ENCODE measurements around the gene SH3BP1. TPM values are rescaled to one million over a fixed set of nuclear protein-coding genes. Genes with fewer than 3 reads are reported as not detected.

The SH3BP1 gene
- total RNA-seq, 1 experiment from 2014 or later = 47.1 TPM

DNA sequence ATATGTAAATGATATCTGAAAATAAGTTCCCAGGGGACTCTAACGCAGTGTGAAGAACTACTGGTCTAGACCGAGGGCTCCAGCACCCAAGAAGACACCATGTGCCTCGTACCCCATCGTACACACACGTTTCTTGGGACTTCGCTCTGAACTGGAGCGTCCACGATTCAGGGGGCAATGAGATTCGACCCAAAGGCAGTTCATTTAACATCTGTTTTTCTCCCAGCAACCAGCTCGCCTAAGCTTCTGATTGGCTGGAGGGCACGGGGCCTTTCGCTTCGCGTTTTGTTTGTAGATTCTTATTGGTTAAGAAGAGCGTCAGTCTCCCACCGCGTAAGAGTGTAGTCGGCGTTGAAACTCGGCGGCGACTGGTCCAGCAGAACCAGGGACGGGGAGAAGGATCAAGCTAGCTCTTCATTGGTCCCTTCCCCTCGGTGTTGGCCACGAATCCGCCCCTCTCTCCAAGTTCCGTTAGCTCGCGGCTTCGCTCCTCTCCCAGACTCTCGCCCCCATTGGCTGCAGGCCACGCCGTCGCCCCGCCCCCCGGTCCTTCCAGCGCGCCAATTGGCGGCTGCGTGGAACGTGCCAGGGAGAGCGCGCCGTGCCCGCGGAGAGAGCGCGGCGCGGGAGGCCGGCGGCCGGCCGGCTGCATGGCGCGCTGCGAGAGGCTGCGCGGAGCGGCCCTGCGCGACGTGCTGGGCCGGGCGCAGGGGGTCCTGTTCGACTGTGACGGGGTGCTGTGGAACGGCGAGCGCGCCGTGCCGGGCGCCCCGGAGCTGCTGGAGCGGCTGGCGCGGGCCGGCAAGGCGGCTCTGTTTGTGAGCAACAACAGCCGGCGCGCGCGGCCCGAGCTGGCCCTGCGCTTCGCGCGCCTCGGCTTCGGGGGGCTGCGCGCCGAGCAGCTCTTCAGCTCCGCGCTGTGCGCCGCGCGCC is 18.9 kb downstream of the SH3BP1 start, which contains the start of gene PDXP:
TSS of gene PDXP (plus strand) at position 591 of the 933 bp plus-strand sequence. CDS start at position 651, 60 bp downstream.
- DNase-seq (ENCODE audit: low spot score) = peak; percentile 96

DNA sequence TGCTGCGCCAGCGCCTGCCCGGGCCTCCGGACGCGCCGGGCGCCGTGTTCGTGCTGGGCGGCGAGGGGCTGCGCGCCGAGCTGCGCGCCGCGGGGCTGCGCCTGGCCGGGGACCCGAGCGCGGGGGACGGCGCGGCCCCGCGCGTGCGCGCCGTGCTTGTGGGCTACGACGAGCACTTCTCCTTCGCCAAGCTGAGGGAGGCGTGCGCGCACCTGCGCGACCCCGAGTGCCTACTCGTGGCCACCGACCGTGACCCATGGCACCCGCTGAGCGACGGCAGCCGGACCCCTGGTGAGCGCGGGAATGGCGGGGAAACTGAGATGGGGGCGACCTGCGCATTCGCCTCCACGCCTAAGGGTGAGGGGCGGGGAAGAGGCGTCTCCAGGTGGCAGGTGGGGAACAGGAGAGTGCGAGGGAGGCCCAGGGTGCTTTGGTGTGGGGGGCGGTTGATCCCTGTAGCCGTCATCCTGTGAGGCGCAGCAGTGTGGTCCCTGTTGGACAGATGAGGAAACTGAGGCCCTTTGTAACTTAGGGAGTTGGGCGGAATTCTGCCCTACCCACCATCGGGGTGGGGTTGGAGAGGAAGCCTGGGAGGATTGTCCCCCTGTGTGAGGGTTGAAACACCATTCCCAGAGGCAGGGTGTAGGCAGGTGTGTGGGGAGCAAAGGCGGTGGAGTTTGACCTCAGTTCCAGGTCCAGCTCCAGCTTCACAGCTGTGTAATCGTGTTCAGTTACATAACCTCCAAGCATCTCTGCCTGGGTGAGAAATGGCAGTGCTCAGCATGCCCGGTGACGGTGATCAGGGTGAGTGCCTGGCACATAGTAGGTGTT is 19.8 kb downstream of the SH3BP1 start:
- no peak for DNase-seq (ENCODE audit: low spot score)

DNA sequence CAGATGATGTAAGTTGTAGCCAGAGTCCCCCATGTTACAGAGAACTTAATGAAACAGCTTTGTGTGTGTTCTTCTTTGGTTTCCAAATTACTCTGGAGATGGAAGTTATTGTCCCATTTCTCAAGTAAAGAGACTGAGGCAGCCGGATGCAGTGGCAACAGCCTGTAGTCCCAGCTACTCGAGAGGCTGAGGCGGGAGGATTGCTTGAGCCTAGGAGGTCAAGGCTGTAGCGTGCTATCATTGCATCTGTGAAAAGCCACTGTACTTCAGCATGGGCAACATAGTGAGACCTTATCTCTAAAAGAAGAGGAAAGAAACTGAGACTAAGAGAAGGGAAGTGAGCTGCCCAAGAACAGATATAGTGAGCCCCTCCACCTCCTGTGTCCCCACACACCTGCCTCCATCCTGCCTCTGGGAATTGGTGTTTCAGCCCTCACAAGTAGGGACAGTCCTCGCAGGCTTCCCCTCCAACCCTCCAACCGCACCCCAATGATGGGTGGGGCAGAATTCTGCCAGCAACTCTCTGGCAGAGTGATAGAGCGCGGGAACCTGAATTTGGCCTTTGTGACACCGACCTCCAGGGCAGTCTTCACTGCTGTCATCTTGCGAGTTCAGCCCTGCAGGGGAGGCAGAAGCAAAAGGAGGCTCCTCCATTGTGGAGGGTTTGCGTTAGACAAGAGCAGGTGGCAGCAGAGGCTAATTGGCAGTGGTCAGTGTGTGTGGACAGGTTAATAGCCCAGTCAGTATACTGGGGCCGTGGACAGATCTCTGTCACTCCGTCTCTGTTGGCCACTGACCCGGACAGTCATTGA is 20.6 kb downstream of the SH3BP1 start:
- DNase-seq (ENCODE audit: low spot score) = no peak

DNA sequence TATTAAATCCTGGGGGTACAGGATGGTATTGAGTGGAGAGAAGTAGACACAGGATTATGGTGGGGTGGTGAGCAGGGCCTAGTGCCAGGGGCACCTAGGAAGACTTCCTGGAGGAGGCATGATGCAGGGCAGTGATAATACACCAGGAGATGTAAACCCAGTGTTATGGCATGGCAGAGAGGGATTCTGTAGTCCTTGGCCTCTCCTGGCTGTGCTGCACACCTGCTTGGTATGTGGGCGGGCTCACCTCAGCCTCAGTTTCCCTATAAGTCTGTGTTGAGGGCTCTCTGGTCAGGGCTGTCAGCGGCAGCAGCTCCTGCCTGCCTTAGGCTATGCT is 21.2 kb downstream of the SH3BP1 start:
- DNase-seq (ENCODE audit: low spot score) = no peak

DNA sequence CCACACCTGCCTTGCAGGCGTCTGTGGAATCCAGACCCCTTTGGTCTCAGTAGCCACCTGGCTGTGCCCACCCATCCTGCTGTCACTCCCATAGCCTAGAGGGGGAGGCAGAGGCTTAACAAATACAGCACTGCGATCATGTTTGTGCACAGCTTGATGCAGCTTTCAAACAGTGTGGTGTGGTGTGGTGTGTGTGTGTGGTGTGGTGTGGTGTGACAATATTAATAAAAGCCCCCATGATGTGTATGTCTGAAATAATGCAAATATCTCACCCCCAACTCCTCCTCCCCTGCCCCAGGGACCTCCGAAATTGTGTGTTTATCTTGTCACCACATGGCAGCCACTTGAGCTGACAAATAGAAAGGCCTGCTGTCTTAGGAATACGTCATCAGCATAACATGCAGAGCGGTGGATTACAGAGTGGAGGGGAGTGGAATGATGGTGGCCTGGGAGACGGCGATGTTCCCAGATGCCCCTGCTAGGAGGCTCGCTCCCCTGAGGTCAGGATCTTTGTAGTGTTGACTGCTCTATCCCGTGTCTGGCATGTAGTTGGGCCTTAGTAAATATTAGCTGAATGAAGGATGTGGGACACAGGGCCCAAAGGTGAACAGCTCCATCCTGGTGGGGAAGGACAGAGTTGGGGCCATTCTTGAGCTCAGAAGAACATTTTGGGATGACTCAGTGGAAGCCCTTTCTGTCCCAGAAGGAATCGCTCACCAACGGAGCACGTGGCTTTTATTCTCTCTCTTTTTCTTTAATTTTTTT is 21.9 kb downstream of the SH3BP1 start:
- no peak for DNase-seq (ENCODE audit: low spot score)

DNA sequence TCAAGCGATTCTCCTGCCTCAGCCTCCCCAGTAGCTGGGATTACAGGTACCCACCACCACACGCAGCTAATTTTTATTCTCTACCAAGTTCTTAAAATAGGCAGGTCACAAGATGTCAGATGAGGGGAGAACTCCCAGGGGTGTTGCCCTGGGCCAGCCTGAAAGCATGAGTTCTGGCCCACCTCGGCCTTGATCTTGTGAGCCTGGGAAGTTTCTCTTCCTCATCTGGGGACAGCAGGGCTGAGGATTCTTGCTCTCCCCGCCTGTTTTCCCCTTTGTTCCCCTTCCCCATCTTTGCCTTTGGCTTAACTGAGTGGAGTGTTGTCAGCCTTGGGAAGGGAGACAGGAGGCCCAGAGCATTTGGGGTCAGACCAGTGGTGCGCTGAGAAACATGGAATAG is 22.6 kb downstream of the SH3BP1 start:
- DNase-seq (ENCODE audit: low spot score) = no peak

DNA sequence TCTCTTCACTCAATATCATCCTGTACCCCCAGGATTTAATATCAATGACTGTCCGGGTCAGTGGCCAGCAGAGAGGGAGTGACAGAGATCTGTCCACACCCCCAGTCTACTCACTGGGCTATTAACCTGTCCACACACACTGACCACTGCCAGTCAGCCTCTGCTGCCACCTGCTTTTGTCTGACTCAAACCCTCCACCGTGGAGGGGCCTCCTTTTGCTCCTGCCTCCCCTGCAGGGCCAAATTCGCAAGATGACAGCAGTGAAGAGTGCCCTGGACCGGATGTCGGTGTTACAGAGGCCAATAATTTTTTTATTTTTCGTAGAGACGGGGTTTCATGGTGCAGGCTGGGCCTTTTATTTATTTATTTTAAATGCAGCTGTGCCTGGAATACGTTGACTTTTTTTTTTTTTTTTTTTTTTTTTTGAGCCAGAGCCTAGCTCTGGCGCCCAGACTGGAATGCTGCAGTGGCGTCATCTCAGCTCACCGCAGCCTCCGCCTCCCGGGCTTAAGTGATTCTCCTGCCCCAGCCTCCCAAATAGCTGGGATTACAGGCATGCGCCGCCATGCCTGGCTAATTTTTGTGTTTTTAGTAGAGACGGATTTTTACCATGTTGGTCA is 24.2 kb downstream of the SH3BP1 start:
- DNase-seq (ENCODE audit: low spot score) = no peak

DNA sequence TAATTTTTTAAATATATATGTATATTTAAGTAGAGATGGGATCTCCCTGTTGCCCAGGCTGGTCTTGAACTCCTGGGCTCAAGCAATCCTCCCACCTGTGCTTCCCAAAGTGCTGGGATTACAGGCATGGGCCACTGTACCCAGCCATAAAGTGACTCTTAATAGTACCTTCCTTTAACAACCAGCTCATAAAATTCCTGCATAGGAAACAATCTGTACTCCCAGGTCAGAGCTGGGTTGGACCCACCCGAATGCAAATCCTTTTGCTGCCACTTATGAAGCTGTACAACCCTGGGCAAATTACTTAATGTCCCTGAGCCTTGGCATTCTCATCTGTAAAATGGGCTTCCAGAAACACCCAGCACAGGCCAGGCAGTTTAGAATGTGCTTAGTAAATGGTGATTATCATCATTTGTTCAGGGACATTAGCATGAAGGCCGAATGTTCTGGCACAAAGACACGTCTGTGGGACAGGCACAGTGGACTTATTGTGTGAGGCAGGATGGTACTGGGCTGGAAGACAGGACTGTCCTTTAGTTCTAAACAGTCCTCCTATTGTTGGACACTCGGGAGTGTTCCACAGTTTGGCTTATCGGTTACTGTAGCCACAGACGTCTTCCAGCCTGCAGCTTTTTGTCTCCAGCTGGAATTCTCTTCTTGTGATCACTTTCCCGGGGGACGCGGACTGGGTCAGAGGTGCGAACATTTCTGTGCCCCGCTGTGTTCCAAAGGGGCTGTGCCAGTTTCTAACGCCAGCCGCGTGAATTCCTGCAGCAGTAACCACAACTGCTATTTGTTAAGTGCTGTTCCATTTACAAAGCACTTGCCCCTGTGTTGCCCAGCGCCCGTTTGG is 25.0 kb downstream of the SH3BP1 start:
- DNase-seq (ENCODE audit: low spot score) = no peak

DNA sequence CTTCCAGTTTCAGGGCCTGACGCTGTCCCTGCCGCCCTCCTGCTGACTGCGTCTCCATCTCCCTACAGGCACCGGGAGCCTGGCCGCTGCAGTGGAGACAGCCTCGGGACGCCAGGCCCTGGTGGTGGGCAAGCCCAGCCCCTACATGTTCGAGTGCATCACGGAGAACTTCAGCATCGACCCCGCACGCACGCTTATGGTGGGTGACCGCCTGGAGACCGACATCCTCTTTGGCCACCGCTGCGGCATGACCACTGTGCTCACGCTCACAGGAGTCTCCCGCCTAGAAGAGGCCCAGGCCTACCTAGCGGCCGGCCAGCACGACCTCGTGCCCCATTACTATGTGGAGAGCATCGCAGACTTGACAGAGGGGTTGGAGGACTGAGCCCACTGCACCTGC is 26.0 kb downstream of the SH3BP1 start:
- DNase-seq (ENCODE audit: low spot score) = no peak

DNA sequence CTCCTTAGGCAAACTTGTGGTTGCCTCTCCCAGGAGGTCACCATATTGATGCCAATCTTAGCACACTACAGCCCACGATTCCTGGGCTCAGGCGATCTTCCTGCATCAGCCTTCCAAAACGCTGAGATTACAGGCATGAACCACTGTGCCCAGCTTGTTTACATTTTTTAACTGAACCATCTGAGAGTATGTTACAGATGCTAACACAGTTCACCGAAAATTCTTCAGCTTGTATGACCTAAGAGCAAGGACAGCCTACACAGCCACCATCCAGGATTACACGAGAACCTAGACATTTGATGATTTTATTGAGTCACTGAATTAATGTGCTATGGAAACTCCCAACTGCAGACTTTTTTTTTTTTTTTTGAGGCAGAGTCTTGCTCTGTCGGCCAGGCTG is 30.1 kb downstream of the SH3BP1 start:
- no peak for DNase-seq (ENCODE audit: low spot score)

DNA sequence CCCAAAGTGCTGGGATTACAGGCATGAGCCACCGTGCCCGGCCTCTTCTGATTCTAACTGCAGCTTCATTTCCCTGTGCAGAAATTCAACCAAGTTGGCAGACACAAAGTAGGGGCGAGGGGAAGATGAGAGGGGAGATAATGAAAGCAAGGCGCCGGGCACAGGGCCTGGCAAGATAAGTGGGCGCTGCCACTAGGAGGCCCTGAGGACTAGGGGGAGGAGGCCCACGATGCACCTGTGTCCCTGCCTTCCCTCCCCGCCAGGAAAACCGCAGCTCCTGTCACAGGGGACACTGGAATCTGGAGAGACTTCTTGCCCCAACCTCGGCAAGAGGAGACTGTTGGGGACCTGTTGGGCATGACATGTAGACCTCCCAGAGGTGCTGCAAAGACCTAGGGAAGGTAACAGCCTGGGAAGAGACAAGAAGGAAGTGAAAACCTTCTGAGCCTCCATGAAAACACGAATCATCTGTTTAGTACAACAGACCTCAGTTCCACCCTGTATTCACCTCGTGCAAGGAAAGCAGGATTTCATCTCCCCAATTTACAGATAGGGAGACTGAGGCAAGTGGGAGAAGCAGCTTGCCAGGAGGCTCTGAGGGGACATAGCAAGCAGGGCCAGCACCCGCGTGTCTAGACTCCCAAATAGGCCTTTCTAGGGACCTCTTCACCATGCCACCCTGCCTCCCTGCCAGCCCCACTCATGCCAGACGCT is 32.9 kb downstream of the SH3BP1 start:
- no peak for DNase-seq (ENCODE audit: low spot score)

DNA sequence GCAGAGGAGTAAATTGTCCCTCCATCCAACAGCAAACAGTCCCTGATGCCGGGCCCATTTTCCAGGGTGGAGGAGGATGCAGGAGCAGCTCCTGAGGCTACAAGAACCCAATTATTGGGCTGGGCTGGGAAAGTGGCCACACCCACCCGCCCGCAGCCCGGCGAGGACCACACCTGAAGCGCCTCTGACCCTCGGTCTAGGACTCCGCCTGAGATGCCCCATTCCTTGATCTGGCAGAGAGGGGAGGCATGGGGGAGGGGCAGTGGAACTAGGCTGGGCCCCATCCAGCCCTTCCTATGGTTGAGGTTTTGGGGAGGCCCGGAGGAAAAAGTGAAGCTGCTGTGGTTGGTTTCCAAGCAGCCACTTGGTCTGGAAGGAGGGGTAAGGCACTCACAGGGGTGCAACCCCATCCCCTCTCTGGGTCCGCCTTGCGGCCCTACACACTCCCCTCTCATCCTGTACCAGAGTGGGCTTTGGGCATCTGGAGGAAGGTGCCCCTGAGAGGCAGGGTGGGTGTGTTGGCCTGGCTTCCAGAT is 33.5 kb downstream of the SH3BP1 start:
- DNase-seq (ENCODE audit: low spot score) = no peak

DNA sequence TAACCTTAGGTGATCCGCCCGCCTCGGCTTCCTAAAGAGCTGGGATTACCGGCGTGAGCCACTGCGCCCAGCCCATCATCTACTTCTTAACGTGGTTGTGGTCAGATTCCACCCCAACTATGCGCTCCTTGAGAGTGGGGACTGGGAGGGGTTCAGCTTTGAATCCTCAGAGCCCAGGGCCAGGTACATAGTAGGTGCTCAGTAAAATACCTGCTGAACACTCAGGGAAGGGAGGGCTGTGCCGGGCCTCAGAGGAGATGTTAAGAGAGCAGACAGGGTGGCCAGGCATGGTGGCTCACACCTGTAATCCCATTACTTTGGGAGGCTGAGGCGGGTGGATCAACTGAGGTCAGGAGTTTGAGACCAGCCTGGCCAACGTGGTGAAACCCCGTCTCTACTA is 34.8 kb downstream of the SH3BP1 start:
- no peak for DNase-seq (ENCODE audit: low spot score)

DNA sequence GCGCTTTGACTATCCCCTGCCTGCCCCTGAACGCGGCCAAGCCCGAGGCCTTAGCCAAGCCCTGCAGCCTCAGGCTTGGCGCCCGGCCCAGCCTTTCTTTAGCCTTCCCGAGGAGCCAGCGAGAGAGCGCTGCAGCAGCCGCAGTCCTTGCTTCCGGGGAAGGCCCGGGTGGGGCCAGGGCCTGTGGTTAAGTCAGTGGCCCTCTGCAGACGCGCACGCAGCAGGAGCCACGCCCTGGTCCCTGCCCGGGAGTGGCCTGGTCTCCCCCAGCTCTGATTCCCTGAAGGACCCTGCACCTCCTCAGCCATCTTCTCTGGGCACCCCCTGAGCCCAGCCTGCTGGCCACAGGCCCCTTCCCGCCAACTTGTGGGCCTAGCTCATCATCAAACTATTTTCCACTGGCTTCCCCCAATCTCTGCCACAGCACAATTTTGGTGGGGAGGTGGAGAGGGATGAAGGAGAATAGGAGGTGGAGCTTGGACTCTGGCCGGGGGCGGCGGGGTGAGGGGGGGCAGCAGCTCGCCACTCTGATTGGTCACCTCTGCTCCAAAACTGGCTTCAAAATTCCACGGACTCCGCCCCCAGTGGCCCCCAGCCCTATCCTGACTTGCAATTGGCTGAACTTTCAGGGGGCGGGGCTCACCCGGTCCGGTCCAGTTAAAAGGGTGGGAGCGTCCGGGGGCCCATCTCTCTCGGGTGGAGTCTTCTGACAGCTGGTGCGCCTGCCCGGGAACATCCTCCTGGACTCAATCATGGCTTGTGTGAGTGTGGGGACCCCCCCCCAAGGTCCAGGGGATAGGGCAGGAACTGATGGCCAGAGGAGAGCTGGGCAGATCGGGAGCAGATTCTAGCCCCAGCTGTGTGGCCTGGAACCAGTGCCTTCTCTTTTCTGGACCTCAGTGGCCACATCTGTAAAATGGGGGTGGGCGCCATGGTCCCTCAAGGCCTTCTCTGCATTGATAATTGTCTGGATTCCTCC is 35.8 kb downstream of the SH3BP1 start, which contains the start of gene LGALS1:
TSS of gene LGALS1 (plus strand) at position 686 of the 979 bp plus-strand sequence. CDS start at position 753, 67 bp downstream.
- DNase-seq (ENCODE audit: low spot score) = peak; percentile 78

DNA sequence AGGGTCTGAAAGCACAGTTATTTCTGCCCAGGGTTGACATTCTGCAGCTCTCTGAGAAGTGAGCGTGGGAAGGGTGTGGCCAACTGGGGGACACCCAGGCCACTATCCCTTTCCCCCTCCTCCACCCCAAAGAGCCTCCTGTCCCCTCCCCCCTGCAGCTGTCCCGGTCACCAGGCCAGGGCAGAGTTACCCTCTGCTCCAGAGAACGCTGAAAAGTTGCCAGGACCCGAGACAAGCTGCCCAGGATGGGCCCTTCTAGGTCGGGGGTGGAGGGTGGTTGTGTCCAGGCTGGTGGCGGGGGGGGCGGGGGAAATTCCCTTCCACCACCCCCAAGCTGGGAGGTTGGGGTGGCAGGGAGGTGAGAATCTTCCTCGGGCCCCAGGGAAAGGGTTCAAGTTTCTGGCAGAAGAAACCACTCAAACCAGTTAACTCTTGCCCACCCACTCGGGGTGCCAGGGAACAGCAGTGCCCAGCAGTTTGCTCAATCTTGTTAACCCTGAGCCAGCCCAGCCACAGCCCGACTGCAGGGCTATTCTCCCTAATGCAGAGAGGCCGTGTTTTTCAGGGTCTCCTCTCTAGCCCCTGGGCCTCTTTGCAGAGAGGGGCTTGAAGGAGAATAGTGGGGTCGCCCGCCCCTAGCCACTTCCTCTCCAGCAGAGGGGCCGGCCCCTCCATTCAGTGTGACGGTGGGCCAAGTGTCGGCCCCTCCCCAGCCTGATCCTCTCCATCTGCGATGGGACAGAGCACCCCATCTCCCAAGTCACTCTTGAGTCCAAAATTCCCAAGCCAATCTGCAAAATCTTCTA is 36.7 kb downstream of the SH3BP1 start:
- no peak for DNase-seq (ENCODE audit: low spot score)

DNA sequence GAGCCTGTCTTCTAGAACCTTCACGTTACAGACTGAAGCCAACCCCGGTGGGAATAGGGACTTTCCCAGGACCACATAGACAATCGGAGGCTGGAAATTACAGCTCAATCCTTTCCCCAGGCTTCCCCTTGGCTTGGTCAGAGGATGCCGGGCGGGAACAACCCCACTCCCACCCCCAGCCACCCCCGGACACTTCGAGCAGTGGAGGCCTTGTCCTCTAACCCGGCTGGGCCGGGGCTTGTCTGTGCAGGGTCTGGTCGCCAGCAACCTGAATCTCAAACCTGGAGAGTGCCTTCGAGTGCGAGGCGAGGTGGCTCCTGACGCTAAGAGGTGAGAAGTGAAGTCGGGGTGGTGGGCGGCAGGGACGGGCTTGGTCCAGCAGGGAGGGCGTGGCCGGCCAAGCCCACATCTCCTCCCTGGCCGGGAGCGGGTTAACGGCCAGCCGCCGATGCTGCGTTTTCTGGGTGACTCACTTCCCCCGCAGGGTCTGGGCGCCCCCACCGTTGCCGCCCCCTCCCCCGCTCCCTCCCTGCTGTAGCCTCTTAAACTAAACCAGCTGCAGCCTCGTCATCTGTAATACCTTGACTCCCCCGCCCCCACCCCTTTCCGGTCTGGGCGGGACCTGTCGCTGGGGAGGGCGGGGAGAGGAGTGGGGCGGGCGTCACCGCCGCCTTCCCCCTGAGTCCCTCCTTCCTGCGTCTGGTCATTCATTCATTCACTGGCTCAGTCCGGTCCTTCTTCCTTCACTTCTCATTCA is 37.4 kb downstream of the SH3BP1 start:
- DNase-seq (ENCODE audit: low spot score) = peak; percentile 73
